Stomach smooth muscle (tissue), 2 donors: ENCODE results near the gene IPPK.

Source experiments
- H3K27ac ChIP-seq: one replicate; pipeline ENCODE4 v1.7.0; 2013; ENCODE audit warnings: mild to moderate bottlenecking, low read length, inconsistent platforms
- H3K27me3 ChIP-seq, 2 donors: one replicate each; pipeline ENCODE4 v1.7.0; 2013; ENCODE audit warnings: low read length in 2 of 2; ENCODE audit not compliant: insufficient read depth in 2 of 2, control insufficient read depth in 1 of 2
- H3K36me3 ChIP-seq, 2 donors: one replicate each; pipeline ENCODE4 v1.7.0; 2013; ENCODE audit warnings: low read length in 2 of 2; ENCODE audit not compliant: control insufficient read depth in 2 of 2, insufficient read depth in 2 of 2
- H3K4me1 ChIP-seq: one replicate; pipeline ENCODE4 v1.7.0; 2013; ENCODE audit warnings: low read length; ENCODE audit not compliant: control insufficient read depth, insufficient read depth
- H3K4me3 ChIP-seq, 2 donors: one replicate each; pipeline ENCODE4 v1.7.0; 2013; ENCODE audit warnings: low read length in 2 of 2
- H3K9ac ChIP-seq, 2 donors: one replicate each; pipeline ENCODE4 v1.7.0; 2013; ENCODE audit warnings: low read length in 2 of 2, mild to moderate bottlenecking in 1 of 2
- H3K9me3 ChIP-seq, 2 donors: one replicate each; pipeline ENCODE4 v1.7.0; 2013; ENCODE audit warnings: low read length in 2 of 2; ENCODE audit not compliant: control insufficient read depth in 2 of 2
- donor health status: healthy.
- donor health status: Pancreatic carcinoma.

Gene IPPK

DNA sequence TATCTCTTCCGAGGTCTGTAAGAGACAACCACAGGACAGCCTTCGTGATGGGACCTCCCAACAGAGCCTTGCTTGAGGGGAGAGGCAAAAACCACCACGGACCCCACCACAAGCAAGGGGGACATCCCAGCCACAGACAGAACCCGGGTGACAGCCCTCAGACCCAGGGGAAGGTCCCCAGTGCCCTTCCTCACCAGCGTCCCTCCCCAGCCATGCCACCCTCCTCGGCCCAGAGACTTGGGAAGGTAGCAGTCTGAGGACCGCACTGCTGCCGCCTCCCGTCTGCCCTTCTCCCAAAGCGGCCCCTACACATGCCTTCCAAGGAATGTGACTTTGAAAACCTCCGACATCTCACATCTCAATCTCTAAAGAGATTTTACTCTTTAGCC lies 13.4 kb downstream of the IPPK start:
- Histone ChIP-seq H3K36me3 (peaks cover 7 to 18% of the 10 kb centered on the region in 2 donors), H3K9me3 (no peaks in the 10 kb centered on the region), H3K9ac (no peak overlapping the region), H3K27me3 (no peaks in the 10 kb centered on the region), H3K4me3 (no peak overlapping the region), H3K27ac (no peak overlapping the region), H3K4me1 (peaks cover 11% of the 10 kb centered on the region)

DNA sequence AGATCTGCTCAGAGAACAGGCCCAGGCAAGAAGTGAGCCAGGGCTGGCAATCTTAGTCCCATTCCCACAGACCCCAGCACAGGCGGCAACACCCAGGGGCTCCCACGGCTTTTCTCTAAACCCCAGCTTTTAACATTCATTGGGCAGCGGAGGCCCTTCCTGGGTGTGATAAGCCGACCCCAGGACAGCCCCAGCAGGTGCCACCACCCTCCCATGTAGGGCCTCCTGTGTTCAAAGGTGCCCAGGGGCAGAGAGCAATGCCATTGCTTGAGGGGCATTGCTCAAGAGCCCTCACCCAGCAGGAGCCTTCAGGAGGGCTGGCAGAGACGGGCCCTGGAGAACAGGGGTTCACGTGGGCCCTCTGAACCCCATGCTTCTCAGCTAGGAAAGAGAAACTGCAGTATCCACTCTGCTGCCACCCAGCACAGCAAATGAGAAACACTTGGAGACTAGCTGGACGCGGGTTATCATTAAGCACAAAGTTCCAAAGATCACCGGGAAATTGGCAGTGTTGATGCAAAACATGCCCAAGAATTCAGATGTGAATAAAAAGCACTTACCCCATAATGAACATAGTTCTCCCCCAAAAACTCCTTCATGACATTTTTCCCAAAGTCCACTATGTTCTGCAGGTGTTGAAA lies 13.9 kb downstream of the IPPK start:
- H3K36me3 ChIP-seq = peaks cover 7 to 18% of the 10 kb centered on the region in 2 donors

DNA sequence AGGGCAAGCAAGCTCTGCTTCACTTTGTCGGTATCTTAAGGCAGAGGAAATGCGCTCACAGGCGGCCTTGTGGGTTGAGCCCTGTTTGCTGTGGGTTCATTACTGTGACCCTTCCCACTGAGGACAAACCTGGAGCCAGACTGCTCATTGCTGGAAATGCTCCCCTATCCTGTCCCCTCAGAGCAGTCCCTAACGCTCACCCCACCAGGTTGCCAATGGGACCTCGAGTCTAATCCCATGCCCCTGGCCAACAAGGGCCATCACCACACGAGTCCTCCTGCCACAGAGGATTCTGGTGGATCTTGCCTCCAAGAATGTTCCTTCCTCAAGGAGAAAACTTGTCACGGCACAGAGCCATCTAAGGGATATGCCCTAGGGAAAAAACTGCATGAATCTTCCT lies 14.6 kb downstream of the IPPK start:
- H3K36me3 ChIP-seq = peaks cover 7 to 18% of the 10 kb centered on the region in 2 donors

More for the DNA sequence above, 13.9 kb downstream of the IPPK start:
- Histone ChIP-seq H3K27me3 (no peaks in the 10 kb centered on the region), H3K27ac (no peak overlapping the region), H3K4me1 (peaks cover 17% of the 10 kb centered on the region), H3K9ac (no peak overlapping the region), H3K9me3 (no peaks in the 10 kb centered on the region), H3K4me3 (no peak overlapping the region)

DNA sequence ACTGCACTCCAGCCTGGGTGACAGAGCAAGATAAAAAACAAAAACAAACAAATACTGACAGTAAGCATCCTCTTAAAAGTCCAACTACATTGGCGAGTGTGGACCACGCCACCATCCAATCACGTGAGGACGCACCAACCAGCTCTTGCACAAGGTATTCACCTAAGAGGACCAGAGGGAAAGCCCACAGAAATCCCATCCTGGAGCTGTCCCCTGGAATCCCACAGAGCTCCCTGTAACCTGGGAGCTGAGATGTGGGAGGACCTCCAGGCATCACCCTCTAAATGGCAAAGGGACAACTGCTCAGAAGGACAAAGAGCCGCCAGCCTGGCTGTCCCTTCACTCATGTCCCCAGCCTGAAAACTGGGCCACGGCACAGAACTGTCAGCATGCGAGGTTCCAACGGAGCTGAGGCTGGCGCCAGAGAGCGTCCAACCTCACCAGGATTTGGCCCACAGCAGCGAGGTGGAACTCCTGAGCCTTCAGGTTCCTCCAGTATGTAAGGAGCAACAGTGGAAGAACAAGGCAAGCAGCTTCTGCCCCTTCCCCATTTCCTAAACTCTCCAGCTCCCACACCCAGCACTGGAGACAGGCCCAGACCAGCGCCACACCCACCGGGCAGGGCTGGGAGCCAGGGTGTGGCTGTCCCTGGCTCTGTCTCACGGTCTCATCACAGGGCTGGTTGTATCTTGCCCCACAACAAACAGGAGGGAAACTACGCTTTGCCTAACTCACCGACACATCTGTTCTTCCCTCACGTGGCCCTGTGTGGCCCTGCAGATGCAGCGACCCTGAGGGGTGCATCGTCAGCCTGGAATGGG lies 15.2 kb downstream of the IPPK start:
- no peak overlapping the region for H3K27ac ChIP-seq
- H3K4me3 ChIP-seq = no peak overlapping the region
- H3K4me1 ChIP-seq = peaks cover 27% of the 10 kb centered on the region
- H3K36me3 ChIP-seq = peaks cover 7 to 18% of the 10 kb centered on the region in 2 donors
- no peak overlapping the region for H3K9ac ChIP-seq
- H3K27me3 ChIP-seq = no peaks in the 10 kb centered on the region
- no peaks in the 10 kb centered on the region for H3K9me3 ChIP-seq

More for the DNA sequence above, 14.6 kb downstream of the IPPK start:
- no peaks in the 10 kb centered on the region for H3K9me3 ChIP-seq
- H3K4me1 ChIP-seq = peaks cover 23% of the 10 kb centered on the region
- H3K27ac ChIP-seq = no peak overlapping the region
- no peaks in the 10 kb centered on the region for H3K27me3 ChIP-seq
- no peak overlapping the region for H3K9ac ChIP-seq
- H3K4me3 ChIP-seq = no peak overlapping the region

DNA sequence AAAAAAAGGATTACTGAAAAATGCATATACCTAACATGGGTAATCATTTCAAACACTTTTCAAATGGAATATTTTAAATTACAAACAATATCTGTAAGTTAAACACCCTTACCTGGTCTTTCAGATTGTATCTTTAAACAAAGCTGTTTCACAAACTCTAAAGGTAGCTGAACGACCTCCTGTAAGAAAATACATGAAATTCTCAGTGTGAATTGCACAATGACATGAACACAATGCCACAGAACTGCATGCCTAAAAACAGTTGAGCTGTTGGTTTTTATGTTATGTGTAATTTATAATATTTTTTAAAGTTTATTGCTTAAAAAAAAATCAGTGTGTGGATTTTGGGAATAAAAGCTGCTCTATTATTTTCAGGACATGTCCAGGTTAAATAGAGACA lies 17.5 kb downstream of the IPPK start:
- peaks cover 13 to 29% of the 10 kb centered on the region in 2 donors for H3K36me3 ChIP-seq
- no peak overlapping the region for H3K27ac ChIP-seq
- no peak overlapping the region for H3K4me3 ChIP-seq
- no peak overlapping the region for H3K9ac ChIP-seq
- peaks cover 27% of the 10 kb centered on the region for H3K4me1 ChIP-seq
- no peaks in the 10 kb centered on the region for H3K9me3 ChIP-seq
- no peaks in the 10 kb centered on the region for H3K27me3 ChIP-seq

DNA sequence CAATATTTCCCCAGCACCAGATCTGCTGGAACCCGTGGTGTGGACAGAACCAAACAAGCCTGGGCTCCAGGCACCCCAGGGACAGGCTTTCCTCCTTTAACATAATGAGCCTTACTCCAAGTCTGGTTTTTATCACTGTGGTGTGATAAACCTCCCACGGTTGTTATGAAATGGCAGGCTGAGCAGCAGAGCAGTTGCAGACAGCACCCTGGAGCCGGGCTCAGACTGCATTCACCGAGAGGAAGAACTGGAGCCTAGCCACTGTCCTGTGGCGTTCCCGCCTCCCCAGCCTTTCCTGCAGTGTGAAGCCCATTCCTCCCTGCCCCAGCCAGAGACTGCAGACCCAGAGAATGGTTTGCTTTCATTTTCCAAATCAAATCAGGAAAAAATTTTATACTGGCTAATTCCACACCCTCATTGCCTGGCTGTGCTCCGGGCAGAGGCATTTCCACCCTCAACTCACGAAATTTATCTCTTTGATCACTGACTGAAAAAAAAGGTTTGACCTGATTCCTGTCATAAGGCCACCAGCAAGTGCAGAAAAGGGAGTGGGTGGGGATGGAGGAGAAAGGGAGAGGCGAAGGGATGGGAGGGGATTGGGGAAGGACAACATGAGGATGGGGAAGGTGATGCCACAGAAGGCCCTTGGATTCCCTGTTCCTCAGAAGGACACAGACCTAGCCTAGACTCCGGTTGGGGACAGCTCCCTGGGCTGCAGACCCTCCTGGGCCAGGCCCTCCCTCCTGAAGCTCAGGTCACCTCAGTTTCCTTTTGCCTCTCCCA lies 18.9 kb downstream of the IPPK start:
- Histone ChIP-seq H3K36me3 (peaks cover 16 to 24% of the 10 kb centered on the region in 2 donors), H3K9ac (peak overlapping the region; percentile 1 to 60), H3K9me3 (no peaks in the 10 kb centered on the region), H3K4me3 (peak overlapping the region; percentile 21 to 60), H3K27me3 (no peaks in the 10 kb centered on the region), H3K4me1 (peaks cover 27% of the 10 kb centered on the region), H3K27ac (peak overlapping the region; percentile 80)

DNA sequence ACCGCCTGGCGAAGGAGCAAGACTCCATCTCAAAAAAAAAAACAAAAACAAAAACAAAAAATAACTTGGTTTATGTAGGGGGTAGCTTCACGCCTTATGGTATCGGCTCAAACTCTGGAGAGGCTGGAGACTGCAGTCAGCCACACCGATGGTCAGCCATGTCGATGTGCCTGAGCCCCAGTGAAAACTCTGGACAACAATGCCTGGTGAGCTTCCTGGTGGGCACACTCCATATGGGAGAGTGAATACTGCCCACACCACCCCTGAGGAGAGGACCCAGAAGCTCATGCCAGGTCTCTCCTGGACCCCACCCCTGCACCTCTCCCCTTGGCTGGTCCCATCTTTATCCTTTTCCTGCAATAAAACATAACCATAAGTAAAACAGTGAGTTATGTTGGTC lies 19.6 kb downstream of the IPPK start:
- no peaks in the 10 kb centered on the region for H3K27me3 ChIP-seq
- H3K4me3 ChIP-seq = peak overlapping the region; percentile 21 to 60
- peaks cover 16 to 24% of the 10 kb centered on the region in 2 donors for H3K36me3 ChIP-seq
- peaks cover 27% of the 10 kb centered on the region for H3K4me1 ChIP-seq
- no peaks in the 10 kb centered on the region for H3K9me3 ChIP-seq
- H3K27ac ChIP-seq = peak overlapping the region; percentile 80
- H3K9ac ChIP-seq = no peak overlapping the region

DNA sequence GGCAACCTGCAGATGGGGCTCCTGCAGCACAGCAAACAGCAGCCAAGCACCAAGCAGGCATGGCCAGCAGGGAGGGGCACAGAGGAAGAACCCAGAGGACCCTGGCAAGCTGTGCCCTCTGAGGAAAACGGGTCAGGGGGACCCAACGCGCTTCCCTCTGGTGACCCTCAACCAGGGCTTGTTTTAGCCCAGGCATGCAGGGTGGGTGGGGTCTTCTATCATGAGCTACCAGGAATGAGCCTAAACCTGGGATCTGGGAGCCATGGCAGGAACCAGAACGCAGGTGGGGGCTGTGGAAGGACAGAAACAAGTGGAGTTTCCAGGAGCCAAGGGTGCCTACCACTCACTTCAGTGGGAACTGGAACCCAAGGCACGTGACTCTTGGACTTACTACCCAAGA lies 20.9 kb downstream of the IPPK start:
- Histone ChIP-seq H3K9me3 (no peaks in the 10 kb centered on the region), H3K4me3 (no peak overlapping the region), H3K27me3 (no peaks in the 10 kb centered on the region), H3K36me3 (peaks cover 16 to 31% of the 10 kb centered on the region in 2 donors), H3K4me1 (peaks cover 24% of the 10 kb centered on the region), H3K27ac (no peak overlapping the region), H3K9ac (no peak overlapping the region)

DNA sequence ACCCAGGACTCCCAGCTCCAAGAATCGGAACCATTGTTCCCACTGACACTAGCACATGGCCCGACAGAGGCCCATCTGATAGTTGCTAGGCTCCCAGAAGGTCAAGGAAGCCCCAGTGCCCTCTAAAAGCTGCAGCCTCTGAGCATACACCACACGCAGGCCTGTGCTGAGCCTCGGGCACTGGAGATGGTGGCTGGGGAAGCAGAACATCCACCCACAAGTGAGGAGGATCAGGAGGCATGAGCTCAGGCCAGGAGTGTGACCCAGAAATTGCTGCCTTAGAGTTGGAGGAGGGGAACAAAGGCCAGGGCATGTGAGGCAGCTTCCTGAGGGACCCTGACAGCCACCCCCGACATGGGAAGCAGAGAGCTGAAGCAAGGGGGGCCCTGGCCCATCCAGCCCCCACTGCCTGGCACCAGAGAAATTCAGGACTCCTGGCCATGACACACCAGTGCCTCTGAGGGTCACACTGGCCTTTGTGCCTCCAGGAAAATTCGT lies 21.4 kb downstream of the IPPK start:
- H3K36me3 ChIP-seq = peaks cover 19 to 34% of the 10 kb centered on the region in 2 donors
- H3K9me3 ChIP-seq = no peaks in the 10 kb centered on the region
- no peaks in the 10 kb centered on the region for H3K27me3 ChIP-seq
- peaks cover 24% of the 10 kb centered on the region for H3K4me1 ChIP-seq
- H3K9ac ChIP-seq = no peak overlapping the region
- no peak overlapping the region for H3K4me3 ChIP-seq
- no peak overlapping the region for H3K27ac ChIP-seq

DNA sequence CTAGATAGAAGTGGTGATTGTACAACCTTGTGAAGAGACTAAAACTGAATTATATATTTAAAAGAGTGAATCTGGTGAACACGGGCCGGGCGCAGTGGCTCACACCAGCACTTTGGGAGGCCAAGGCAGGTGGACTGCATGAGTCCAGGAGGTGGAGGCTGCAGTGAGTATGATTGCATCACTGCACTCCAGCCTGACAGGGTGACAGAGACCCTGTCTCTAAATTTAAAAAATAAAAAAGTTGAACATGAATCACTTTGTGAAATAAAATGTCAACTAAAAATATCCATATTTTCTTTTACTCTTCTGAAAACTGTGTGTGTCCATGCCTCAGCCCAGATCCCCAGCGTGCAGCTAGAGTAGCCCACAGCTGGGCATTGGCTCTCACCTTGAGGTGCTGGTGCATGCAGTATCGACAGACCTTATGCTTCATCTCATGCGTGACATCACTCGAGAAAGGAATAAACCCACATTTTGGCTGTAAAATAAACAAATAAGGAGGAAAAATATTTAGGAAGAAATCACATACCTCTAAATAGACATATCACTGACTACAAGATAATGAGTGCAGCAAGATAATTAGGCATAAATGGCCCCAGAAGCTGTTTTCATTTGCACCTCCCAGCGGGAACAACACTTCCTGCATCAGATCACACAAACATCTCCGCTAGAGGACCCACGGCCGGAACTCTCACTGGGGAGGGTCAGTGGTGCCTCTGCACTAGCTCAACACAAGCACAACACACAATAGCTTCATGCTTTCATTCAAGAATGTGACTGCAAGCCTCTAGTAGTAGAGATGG lies 22.1 kb downstream of the IPPK start:
- no peak overlapping the region for H3K27ac ChIP-seq
- no peak overlapping the region for H3K4me3 ChIP-seq
- peaks cover 21 to 38% of the 10 kb centered on the region in 2 donors for H3K36me3 ChIP-seq
- peaks cover 19% of the 10 kb centered on the region for H3K4me1 ChIP-seq
- no peaks in the 10 kb centered on the region for H3K9me3 ChIP-seq
- H3K9ac ChIP-seq = no peak overlapping the region
- no peaks in the 10 kb centered on the region for H3K27me3 ChIP-seq
